Uterus (tissue), 4 donors: ENCODE data around the gene SSH2. TPM values are rescaled to one million over a fixed set of nuclear protein-coding genes. Genes with fewer than 3 reads are reported as not detected.

ENCODE experiments used
- DNase-seq, 2 donors: peaks; one replicate each; pipeline ENCODE4 v3.0.0-alpha.2; 2019 to 2020
- H3K27ac ChIP-seq, 2 donors: fragments of 200-600 bp; sonication (generic); 1 replicate in 1 of 2; 2 replicates in 1 of 2; pipeline ENCODE4 v1.5.1; 2016 to 2018
- H3K27me3 ChIP-seq, 2 donors: fragments of 200-600 bp; sonication (generic); one replicate each; pipeline ENCODE4 v1.5.1; 2018 to 2019; ENCODE audit warnings: control low read depth in 1 of 2
- H3K36me3 ChIP-seq, 2 donors: fragments of 200-600 bp; sonication (generic); one replicate each; pipeline ENCODE4 v1.5.1; 2019; ENCODE audit warnings: control low read depth in 1 of 2
- H3K4me1 ChIP-seq, 2 donors: fragments of 200-600 bp; sonication (generic); one replicate each; pipeline ENCODE4 v1.5.1; 2018 to 2019; ENCODE audit warnings: control low read depth in 1 of 2
- H3K4me3 ChIP-seq, 2 donors: fragments of 200-600 bp; sonication (generic); 1 replicate in 1 of 2; 2 replicates in 1 of 2; pipeline ENCODE4 v1.5.1; 2018 to 2019; ENCODE audit warnings: mild to moderate bottlenecking in 1 of 2
- H3K9me3 ChIP-seq, 2 donors: fragments of 200-600 bp; sonication (generic); one replicate each; pipeline ENCODE4 v1.5.1; 2019; ENCODE audit warnings: control low read depth in 1 of 2
- POLR2A ChIP-seq, 2 donors: fragments of 450-650 bp; IDR thresholded peaks; one replicate each; pipeline ENCODE4 v1.6.1; 2016; ENCODE audit warnings: antibody characterized with exemption in 2 of 2, mild to moderate bottlenecking in 1 of 2, moderate library complexity in 1 of 2
- intact Hi-C: fragments of 100-400 bp; cut with DNase I; formaldehyde crosslinking; loops from one replicate; pipeline ENCODE4 v1.15.1; 2023; ENCODE audit warnings: low total_unique reads
- total RNA-seq, 4 donors: library from RNA; depleted of rRNA in 3 of 4; stranded (reverse); fragments of >200 nt in 3 of 4; gene quantifications; one replicate each; pipeline versions ENCODE4 v1.1.0 to v1.2.4, GENCODE V29; 2014 to 2023
- TF ChIP-seq, protein P1 (sequence below), 4 experiments: fragments of 200-600 bp in 2 of 4; fragments of 450-650 bp in 2 of 4; sonication (generic) in 2 of 4; IDR thresholded peaks; one replicate each; pipeline ENCODE4 v1.5.1; 2016 to 2019; ENCODE audit warnings: antibody characterized with exemption in 4 of 4, mild to moderate bottlenecking in 2 of 4, moderate library complexity in 1 of 4
- donor health status: DM: yes; HTN: yes; CAD: no.

Gene SSH2
- total RNA-seq, 4 donors from 2014 or later, result 6.9 to 36.9 (median 11.5) TPM

- Histone ChIP-seq H3K36me3 (no peaks in the 10 kb centered on the region), H3K4me3 (no peak overlapping the region), H3K9me3 (no peaks in the 10 kb centered on the region), H3K4me1 (peaks cover 0 to 16% of the 10 kb centered on the region in 2 donors), H3K27me3 (no peaks in the 10 kb centered on the region), H3K27ac (no peak overlapping the region)
- intact Hi-C loops, result no loop called here
- no peak for TF ChIP-seq POLR2A (IDR thresholded peaks at IDR 0.05)
- TF ChIP-seq, protein P1, sequence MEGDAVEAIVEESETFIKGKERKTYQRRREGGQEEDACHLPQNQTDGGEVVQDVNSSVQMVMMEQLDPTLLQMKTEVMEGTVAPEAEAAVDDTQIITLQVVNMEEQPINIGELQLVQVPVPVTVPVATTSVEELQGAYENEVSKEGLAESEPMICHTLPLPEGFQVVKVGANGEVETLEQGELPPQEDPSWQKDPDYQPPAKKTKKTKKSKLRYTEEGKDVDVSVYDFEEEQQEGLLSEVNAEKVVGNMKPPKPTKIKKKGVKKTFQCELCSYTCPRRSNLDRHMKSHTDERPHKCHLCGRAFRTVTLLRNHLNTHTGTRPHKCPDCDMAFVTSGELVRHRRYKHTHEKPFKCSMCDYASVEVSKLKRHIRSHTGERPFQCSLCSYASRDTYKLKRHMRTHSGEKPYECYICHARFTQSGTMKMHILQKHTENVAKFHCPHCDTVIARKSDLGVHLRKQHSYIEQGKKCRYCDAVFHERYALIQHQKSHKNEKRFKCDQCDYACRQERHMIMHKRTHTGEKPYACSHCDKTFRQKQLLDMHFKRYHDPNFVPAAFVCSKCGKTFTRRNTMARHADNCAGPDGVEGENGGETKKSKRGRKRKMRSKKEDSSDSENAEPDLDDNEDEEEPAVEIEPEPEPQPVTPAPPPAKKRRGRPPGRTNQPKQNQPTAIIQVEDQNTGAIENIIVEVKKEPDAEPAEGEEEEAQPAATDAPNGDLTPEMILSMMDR (IDR thresholded peaks at IDR 0.05), result no peak
- peak in 1 of 2 donors; percentile 36 for DNase-seq
Observed at GRCh38 chr17:29596811-29597210, 333.2 kb downstream of the SSH2 start.

- H3K4me1 ChIP-seq, result peaks cover 0 to 17% of the 10 kb centered on the region in 2 donors
- peak in 1 of 2 donors; percentile 15 for DNase-seq
- no peak for TF ChIP-seq POLR2A (IDR thresholded peaks at IDR 0.05)
- TF ChIP-seq, protein P1 (IDR thresholded peaks at IDR 0.05), result no peak
Observed at GRCh38 chr17:29595943-29596774, 333.9 kb downstream of the SSH2 start.

GRCh38 chr17:29595107-29595942 is 334.7 kb downstream of the SSH2 start:
- TF ChIP-seq POLR2A (IDR thresholded peaks at IDR 0.05), result no peak
- TF ChIP-seq, protein P1 (IDR thresholded peaks at IDR 0.05), result no peak
- no peaks in the 10 kb centered on the region for H3K9me3 ChIP-seq
- H3K27me3 ChIP-seq, result no peaks in the 10 kb centered on the region
- no peak overlapping the region for H3K27ac ChIP-seq
- DNase-seq, result no peak
- intact Hi-C loops, result no loop called here
- H3K4me3 ChIP-seq, result no peak overlapping the region
- peaks cover 0 to 20% of the 10 kb centered on the region in 2 donors for H3K4me1 ChIP-seq
- H3K36me3 ChIP-seq, result no peaks in the 10 kb centered on the region

More at GRCh38 chr17:29595943-29596774, 333.9 kb downstream of the SSH2 start:
- no peaks in the 10 kb centered on the region for H3K36me3 ChIP-seq
- H3K27me3 ChIP-seq, result no peaks in the 10 kb centered on the region
- H3K9me3 ChIP-seq, result no peaks in the 10 kb centered on the region
- intact Hi-C loops, result no loop called here
- no peak overlapping the region for H3K4me3 ChIP-seq
- H3K27ac ChIP-seq, result no peak overlapping the region

- Histone ChIP-seq H3K36me3 (no peaks in the 10 kb centered on the region), H3K27me3 (no peaks in the 10 kb centered on the region), H3K4me1 (peaks cover 0 to 23% of the 10 kb centered on the region in 2 donors), H3K27ac (no peak overlapping the region), H3K4me3 (no peak overlapping the region), H3K9me3 (no peaks in the 10 kb centered on the region)
- intact Hi-C loops, result no loop called here
- peak; percentile 16 to 21 for DNase-seq
- no peak for TF ChIP-seq POLR2A (IDR thresholded peaks at IDR 0.05)
- TF ChIP-seq, protein P1 (IDR thresholded peaks at IDR 0.05), result no peak
Observed at GRCh38 chr17:29594519-29595090, 335.4 kb downstream of the SSH2 start.
